Stimulated activated CD4-positive, alpha-beta T cell treated with anti-CD3 and anti-CD28 coated beads, Interleukin-4, amount 100 ng/mL, for 1 hour (primary cell): ENCODE data around the gene PHKA2.

ENCODE experiments used
- DNase-seq: peaks from one replicate; pipeline ENCODE4 v3.0.0-alpha.2; 2020

Gene PHKA2

GRCh38 chrX:18970465-18970864, 13.4 kb downstream of the PHKA2 start:
- DNase-seq = no peak

- no peak for DNase-seq
Observed at GRCh38 chrX:18966624-18967023, 17.3 kb downstream of the PHKA2 start.

DNA sequence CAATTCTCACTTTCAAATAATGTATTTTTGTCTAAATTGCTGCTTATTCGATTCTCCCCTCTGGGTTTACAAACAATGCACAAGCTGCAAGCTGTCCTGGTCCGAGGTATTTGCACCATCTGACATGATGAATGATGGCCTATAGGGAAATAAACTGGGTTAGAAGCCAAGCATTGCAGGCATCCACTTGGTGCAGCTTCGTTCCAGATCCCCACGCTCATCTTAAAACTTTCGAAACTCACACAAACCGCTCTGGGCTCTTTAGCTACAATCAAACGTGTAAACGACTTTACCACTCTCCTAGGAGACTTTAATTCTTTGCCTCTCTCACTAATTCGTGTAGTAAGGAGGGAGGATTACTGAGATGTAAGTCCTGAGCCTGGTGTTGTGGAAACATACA, 19.0 kb downstream of the PHKA2 start:
- no peak for DNase-seq

GRCh38 chrX:18964026-18964425, 19.9 kb downstream of the PHKA2 start:
- DNase-seq = no peak

DNA sequence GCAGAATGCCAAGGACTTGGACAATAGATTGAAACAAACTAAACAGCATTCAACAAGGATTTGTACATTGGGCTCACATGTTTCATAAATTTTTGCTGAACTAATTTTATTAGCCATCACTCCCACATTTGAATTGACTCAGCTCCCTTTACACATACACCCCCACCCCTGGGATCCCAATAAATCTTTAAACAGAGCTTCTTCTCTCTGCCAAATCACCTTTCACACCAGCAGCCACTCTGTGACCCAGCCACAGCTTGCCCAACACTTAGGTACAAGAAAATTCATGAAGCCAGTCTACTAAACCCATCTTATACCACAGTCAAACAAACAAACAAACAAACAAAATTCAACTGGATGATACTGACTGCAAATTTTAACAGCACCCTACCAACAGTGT, 21.6 kb downstream of the PHKA2 start:
- DNase-seq = no peak

GRCh38 chrX:18961686-18962085, 22.2 kb downstream of the PHKA2 start:
- no peak for DNase-seq

DNA sequence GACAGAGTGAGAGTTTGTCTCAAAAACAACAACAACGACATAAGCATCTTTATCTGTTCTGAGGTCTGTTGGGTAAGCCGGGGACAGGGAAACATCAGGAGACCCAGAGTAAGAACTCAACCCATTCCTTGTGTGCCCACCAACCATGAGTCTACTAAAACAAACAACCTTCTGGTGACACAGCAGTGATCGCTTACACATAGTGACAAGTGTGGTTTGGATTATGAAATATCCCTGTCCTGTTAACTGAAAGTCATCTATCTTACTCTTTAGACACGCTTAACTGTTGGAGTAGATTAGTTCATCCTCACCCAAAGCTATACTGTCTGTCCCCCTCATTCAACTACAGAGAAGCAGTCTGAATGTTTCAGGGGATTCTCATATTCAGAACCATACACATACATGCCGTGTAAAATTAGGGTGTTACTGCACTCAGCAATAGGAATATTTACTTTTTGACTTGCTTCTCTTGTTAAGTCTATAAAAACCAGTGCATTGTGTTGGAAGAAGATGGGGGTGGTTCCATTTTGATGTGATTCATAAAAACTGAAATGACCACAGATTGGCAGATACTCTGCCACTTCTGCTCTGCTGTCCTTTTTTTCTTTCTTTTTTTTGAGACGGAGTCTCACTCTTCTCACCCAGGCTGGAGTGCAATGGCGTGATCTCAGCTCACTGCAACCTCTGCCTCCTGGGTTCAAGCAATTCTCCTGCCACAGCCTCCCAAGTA, 27.4 kb downstream of the PHKA2 start:
- no peak for DNase-seq

DNA sequence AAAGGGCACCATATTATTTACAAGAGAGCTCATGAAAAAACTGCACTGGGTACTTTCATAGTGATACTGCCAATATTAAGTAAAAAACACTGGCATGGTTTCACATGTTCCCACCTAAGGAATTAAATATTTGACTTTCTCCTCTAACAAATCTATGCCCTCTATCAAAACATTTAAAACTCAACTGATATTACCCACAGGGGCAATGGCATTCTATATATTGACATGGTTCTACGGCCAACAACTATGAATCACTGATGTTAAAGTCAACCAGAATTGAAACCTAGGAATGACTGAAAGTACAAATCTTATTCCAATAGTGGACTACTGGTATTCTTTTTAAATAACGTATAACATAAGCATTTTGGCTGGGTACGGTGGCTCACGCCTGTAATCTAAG, 28.2 kb downstream of the PHKA2 start:
- no peak for DNase-seq

GRCh38 chrX:18951032-18951431, 32.9 kb downstream of the PHKA2 start:
- DNase-seq = no peak

DNA sequence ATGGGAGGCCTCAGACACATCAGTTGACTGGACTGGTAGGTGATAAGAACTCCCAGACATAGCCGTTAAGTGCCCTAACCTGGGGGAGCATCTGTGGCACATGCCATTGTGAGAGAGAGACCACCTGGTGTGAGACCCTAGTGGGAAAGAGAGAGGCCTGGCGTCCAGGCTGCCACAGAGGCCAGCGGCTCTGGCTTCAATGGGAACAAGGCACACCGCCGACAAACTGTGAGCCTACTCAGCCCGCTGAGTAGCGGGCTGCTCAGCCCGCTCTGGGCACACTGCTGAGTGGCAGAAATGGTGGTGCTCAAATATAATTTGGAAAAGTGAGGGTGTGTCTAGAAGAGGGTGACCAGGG, 34.0 kb downstream of the PHKA2 start:
- DNase-seq = no peak

GRCh38 chrX:18949291-18949943, 34.5 kb downstream of the PHKA2 start:
- DNase-seq = no peak

GRCh38 chrX:18946611-18947010, 37.3 kb downstream of the PHKA2 start:
- no peak for DNase-seq

- DNase-seq = no peak
Observed at GRCh38 chrX:18946157-18946556, 37.8 kb downstream of the PHKA2 start.

- no peak for DNase-seq
Observed at GRCh38 chrX:18945483-18945882, 38.4 kb downstream of the PHKA2 start.

DNA sequence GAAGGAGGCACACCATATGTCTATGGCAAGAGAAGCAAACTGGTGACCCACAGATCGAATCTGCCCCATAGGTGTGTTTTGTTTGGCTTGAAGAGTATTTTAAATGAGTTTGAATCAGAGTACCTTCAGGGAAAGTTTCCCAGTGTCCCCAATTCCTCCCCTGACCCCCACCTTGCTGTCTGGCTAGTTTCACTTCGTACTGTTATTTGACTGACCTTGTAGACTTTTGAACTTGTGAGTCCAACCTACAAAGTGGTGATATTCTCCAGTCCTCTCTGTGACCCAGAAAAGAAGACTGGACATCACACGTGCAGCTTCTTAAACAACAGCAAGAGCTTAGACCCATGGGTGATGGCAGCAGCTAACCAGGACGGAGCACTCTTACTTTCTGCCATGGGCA, 39.4 kb downstream of the PHKA2 start:
- no peak for DNase-seq

- no peak for DNase-seq
Observed at GRCh38 chrX:18941896-18942295, 42.0 kb downstream of the PHKA2 start.

- DNase-seq = no peak
Observed at GRCh38 chrX:18938710-18939109, 45.2 kb downstream of the PHKA2 start.

GRCh38 chrX:18937173-18937572, 46.7 kb downstream of the PHKA2 start:
- DNase-seq = no peak

- DNase-seq = no peak
Observed at GRCh38 chrX:18935893-18936292, 48.0 kb downstream of the PHKA2 start.

DNA sequence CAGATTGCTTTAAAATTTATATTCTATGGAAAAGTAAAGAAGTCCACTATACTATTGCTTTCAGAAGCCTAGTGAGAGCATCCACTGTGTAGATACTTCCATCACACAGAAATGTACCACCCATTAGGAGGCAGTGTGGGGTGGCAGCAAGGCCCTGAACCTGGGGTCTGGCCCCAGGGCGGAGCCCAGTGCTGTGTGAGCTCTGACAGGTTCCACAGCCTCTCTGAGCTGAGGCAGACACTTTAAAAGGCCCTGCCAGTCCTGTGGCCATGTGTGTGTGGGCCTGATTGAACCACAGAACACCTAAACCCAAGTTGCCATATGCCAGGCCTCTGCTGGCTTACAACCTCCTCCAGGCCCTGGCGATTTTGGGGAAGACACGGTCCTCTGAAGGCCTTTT, 49.2 kb downstream of the PHKA2 start:
- DNase-seq = no peak

- no peak for DNase-seq
Observed at GRCh38 chrX:18933617-18934016, 50.3 kb downstream of the PHKA2 start.

- DNase-seq = no peak
Observed at GRCh38 chrX:18931972-18932371, 51.9 kb downstream of the PHKA2 start.

- DNase-seq = no peak
Observed at GRCh38 chrX:18929775-18930174, 54.1 kb downstream of the PHKA2 start.

DNA sequence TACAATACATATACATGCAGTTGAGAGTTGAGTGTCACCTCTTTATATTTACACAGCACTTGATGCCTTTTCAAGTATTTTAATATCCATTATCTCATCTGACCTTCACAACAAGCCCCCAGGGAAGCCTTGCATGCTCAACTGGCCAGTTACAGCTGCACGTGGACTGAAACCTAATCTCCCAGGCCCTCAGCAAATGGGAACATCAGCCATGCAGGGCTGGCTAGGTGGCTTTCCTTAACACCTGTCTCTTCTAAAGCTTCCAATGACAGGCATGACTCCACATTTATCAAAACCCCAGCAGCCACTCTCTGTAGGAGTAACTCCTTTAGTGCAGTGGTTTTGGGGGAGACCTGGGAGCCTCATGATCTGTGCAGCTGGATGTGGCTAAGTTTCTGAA, 56.4 kb downstream of the PHKA2 start:
- DNase-seq = no peak

GRCh38 chrX:18924507-18925088, 59.3 kb downstream of the PHKA2 start:
- no peak for DNase-seq
